H9 (cell line): Measurements from ENCODE around the gene SPNS3. TPM values are rescaled to one million over a fixed set of nuclear protein-coding genes. Genes with fewer than 3 reads are reported as not detected.

ENCODE experiments used
- DNase-seq: peaks from one replicate; pipeline ENCODE4 v3.0.0-alpha.2; 2017
- H2AFZ ChIP-seq: one replicate; pipeline ENCODE4 v1.6.1; 2013; ENCODE audit warnings: mild to moderate bottlenecking, low read length, control low read depth, moderate library complexity
- H2AK5ac ChIP-seq: 2 replicates; pipeline ENCODE4 v1.6.1; 2013; ENCODE audit warnings: low read length, control low read depth, mixed read lengths; ENCODE audit not compliant: insufficient read length
- H2BK120ac ChIP-seq: one replicate; pipeline ENCODE4 v1.6.1; 2013; ENCODE audit warnings: low read depth, mild to moderate bottlenecking, low read length, control low read depth, inconsistent platforms; ENCODE audit not compliant: poor library complexity, severe bottlenecking
- H2BK12ac ChIP-seq: 2 replicates; pipeline ENCODE4 v1.6.1; 2013; ENCODE audit warnings: low read length, control low read depth, mixed read lengths, low read depth; ENCODE audit not compliant: insufficient read length
- H2BK15ac ChIP-seq: 2 replicates; pipeline ENCODE4 v1.6.1; 2013; ENCODE audit warnings: low read depth, low read length, control low read depth
- H2BK20ac ChIP-seq: one replicate; pipeline ENCODE4 v1.6.1; 2013; ENCODE audit warnings: low read depth, mild to moderate bottlenecking, low read length, control low read depth, inconsistent platforms; ENCODE audit not compliant: poor library complexity, severe bottlenecking
- H2BK5ac ChIP-seq: 2 replicates; pipeline ENCODE4 v1.6.1; 2013; ENCODE audit warnings: low read length, control low read depth, mixed read lengths; ENCODE audit not compliant: insufficient read length
- H3K14ac ChIP-seq: 2 replicates; pipeline ENCODE4 v1.6.1; 2013; ENCODE audit warnings: low read length, control low read depth; ENCODE audit not compliant: insufficient read depth
- H3K18ac ChIP-seq: 2 replicates; pipeline ENCODE4 v1.6.1; 2013; ENCODE audit warnings: low read depth, mild to moderate bottlenecking, mixed read lengths, low read length, control low read depth; ENCODE audit not compliant: insufficient read length
- H3K23ac ChIP-seq: 2 replicates; pipeline ENCODE4 v1.6.1; 2013; ENCODE audit warnings: low read length, control low read depth, mixed read lengths, low read depth; ENCODE audit not compliant: insufficient read length
- H3K23me2 ChIP-seq: 2 replicates; pipeline ENCODE4 v1.6.1; 2013; ENCODE audit warnings: low read depth, mild to moderate bottlenecking, mixed read lengths, low read length, control low read depth; ENCODE audit not compliant: insufficient read length, poor library complexity, severe bottlenecking
- H3K27ac ChIP-seq: 2 replicates; pipeline ENCODE4 v1.5.1; 2013; ENCODE audit warnings: low read length, control low read depth, mixed read lengths, low read depth; ENCODE audit not compliant: insufficient read length
- H3K27me3 ChIP-seq: 2 replicates; pipeline ENCODE4 v1.6.1; 2013; ENCODE audit warnings: low read length, control low read depth, inconsistent platforms; ENCODE audit not compliant: insufficient read depth
- H3K4ac ChIP-seq: 2 replicates; pipeline ENCODE4 v1.6.1; 2013; ENCODE audit warnings: low read depth, mild to moderate bottlenecking, control low read depth, inconsistent platforms, low read length, moderate library complexity
- H3K4me1 ChIP-seq: 2 replicates; pipeline ENCODE4 v1.6.1; 2013; ENCODE audit warnings: low read length, control low read depth, inconsistent platforms; ENCODE audit not compliant: insufficient read depth
- H3K4me2 ChIP-seq: 2 replicates; pipeline ENCODE4 v1.6.1; 2013; ENCODE audit warnings: low read length, control low read depth, mixed read lengths; ENCODE audit not compliant: insufficient read length, insufficient read depth
- H3K56ac ChIP-seq: 2 replicates; pipeline ENCODE4 v1.6.1; 2013; ENCODE audit warnings: low read depth, mild to moderate bottlenecking, mixed read lengths, low read length, control low read depth; ENCODE audit not compliant: insufficient read length
- H3K79me1 ChIP-seq: 2 replicates; pipeline ENCODE4 v1.6.1; 2013; ENCODE audit warnings: low read depth, mild to moderate bottlenecking, moderate library complexity, low read length, control low read depth, inconsistent platforms; ENCODE audit not compliant: insufficient read depth, poor library complexity, severe bottlenecking
- H3K79me2 ChIP-seq: 2 replicates; pipeline ENCODE4 v1.6.1; 2013; ENCODE audit warnings: low read length, control low read depth, inconsistent platforms; ENCODE audit not compliant: insufficient read depth
- H3K9ac ChIP-seq: 2 replicates; pipeline ENCODE4 v1.6.1; 2013; ENCODE audit warnings: low read length, control low read depth, mixed read lengths; ENCODE audit not compliant: insufficient read length; ENCODE audit errors: extremely low read depth
- H3K9me3 ChIP-seq: one replicate; pipeline ENCODE4 v1.6.1; 2013; ENCODE audit warnings: low read depth, low read length, inconsistent platforms; ENCODE audit not compliant: control insufficient read depth
- H3T11ph ChIP-seq: one replicate; pipeline ENCODE4 v1.6.1; 2013; ENCODE audit warnings: mild to moderate bottlenecking, low read length, control low read depth, inconsistent platforms
- H4K20me1 ChIP-seq: one replicate; pipeline ENCODE4 v1.6.1; 2013; ENCODE audit not compliant: control insufficient read depth, insufficient read length, insufficient read depth
- H4K5ac ChIP-seq: 2 replicates; pipeline ENCODE4 v1.6.1; 2013; ENCODE audit warnings: low read depth, mild to moderate bottlenecking, mixed read lengths, low read length, control low read depth; ENCODE audit not compliant: insufficient read length
- H4K8ac ChIP-seq: replicated peaks from 2 replicates; pipeline ENCODE4 v1.6.1; 2013; ENCODE audit warnings: low read length, control low read depth, mixed read lengths, low read depth; ENCODE audit not compliant: insufficient read length
- H4K91ac ChIP-seq: 2 replicates; pipeline ENCODE4 v1.6.1; 2013; ENCODE audit warnings: low read depth, mild to moderate bottlenecking, moderate library complexity, mixed read lengths, low read length, control low read depth; ENCODE audit not compliant: insufficient read length
- H3K27ac Mint-ChIP-seq, 3 experiments: 2 replicates in 2 of 3; 3 replicates in 1 of 3; pipeline ENCODE4 v1.8.0; 2020 to 2021; ENCODE audit warnings: mixed read lengths in 3 of 3, mild to moderate bottlenecking in 1 of 3, moderate library complexity in 1 of 3
- H3K27me3 Mint-ChIP-seq: 2 replicates; pipeline ENCODE4 v1.8.0; 2021; ENCODE audit warnings: low read depth, mild to moderate bottlenecking, moderate library complexity, mixed read lengths
- H3K36me3 Mint-ChIP-seq, 3 experiments: 2 replicates in 2 of 3; 3 replicates in 1 of 3; pipeline ENCODE4 v1.8.0; 2020 to 2021; ENCODE audit warnings: low read depth in 3 of 3, mixed read lengths in 3 of 3; ENCODE audit not compliant: insufficient read depth in 1 of 3
- H3K4me1 Mint-ChIP-seq, 2 experiments: 2 replicates each; pipeline ENCODE4 v1.8.0; 2020; ENCODE audit warnings: mixed read lengths in 2 of 2
- H3K4me3 Mint-ChIP-seq, 2 experiments: 2 replicates in 1 of 2; 3 replicates in 1 of 2; pipeline ENCODE4 v1.8.0; 2020 to 2021; ENCODE audit warnings: mild to moderate bottlenecking in 2 of 2, mixed read lengths in 2 of 2, moderate library complexity in 1 of 2
- H3K9me3 Mint-ChIP-seq, 2 experiments: 2 replicates in 1 of 2; 3 replicates in 1 of 2; pipeline ENCODE4 v1.8.0; 2020; ENCODE audit warnings: mild to moderate bottlenecking in 2 of 2, mixed read lengths in 2 of 2, moderate library complexity in 1 of 2
- CTCF ChIP-seq: fragments of 200-600 bp; sonication (generic); conservative IDR thresholded peaks from 3 replicates; pipeline ENCODE4 v1.8.0; 2021; ENCODE audit warnings: antibody characterized with exemption, mild to moderate bottlenecking
- WGBS: extraction: QIAGEN DNeasy Blood & Tissue Kit; methylation state at CpG from one replicate; pipeline ENCODE4 v1.1.7; 2013; ENCODE audit warnings: missing lambda C conversion rate, low lambda C conversion rate, mixed read lengths; ENCODE audit not compliant: insufficient read length; ENCODE audit errors: extremely low coverage; 5-methylcytosine and 5-hydroxymethylcytosine counted together
- total RNA-seq: library from RNA; stranded (reverse); gene quantifications from 2 replicates; pipeline ENCODE4 v1.2.1, GENCODE V29; 2021

The SPNS3 gene
- total RNA-seq, 1 experiment from 2014 or later: not detected

GRCh38 chr17:4532860-4533522 is 99.3 kb downstream of the SPNS3 start:
- no CpG with 5 or more reads among the region's 33 CpGs for WGBS
- Histone ChIP-seq H4K5ac (no peak overlapping the region), H2AFZ (no peak overlapping the region), H3K9ac (no peak overlapping the region), H4K91ac (no peak overlapping the region), H3T11ph (no peak overlapping the region), H3K4me1 (no peaks in the 10 kb centered on the region; the same call in 1 of the 2 replicates), H3K23ac (no peak overlapping the region), H2BK120ac (no peak overlapping the region), H3K23me2 (no peaks in the 10 kb centered on the region), H3K56ac (no peak overlapping the region), H4K20me1 (peaks cover 3% of the 10 kb centered on the region), H2BK15ac (no peak overlapping the region), H4K8ac (no peak overlapping the region), H2BK20ac (no peak overlapping the region), H3K14ac (no peak overlapping the region; the same call in 1 of the 2 replicates), H3K27me3 (peaks cover 3% of the 10 kb centered on the region; the same call in 1 of the 2 replicates), H3K18ac (no peak overlapping the region), H3K9me3 (no peaks in the 10 kb centered on the region), H3K79me1 (no peaks in the 10 kb centered on the region), H2BK12ac (no peak overlapping the region), H2BK5ac (no peak overlapping the region), H2AK5ac (no peak overlapping the region), H3K79me2 (no peaks in the 10 kb centered on the region), H3K4ac (no peak overlapping the region), H3K4me2 (no peak overlapping the region), H3K27ac (no peak overlapping the region)
- TF ChIP-seq CTCF: no peak
- Mint-ChIP-seq H3K9me3 (no peaks in the 10 kb centered on the region), H3K36me3 (peaks cover 0 to 10% (median 4%) of the 10 kb centered on the region in 3 experiments; a peak in 4 of 7 replicates), H3K4me1 (peaks cover 19 to 20% of the 10 kb centered on the region in 2 experiments), H3K27ac (no peak overlapping the region), H3K4me3 (no peak overlapping the region), H3K27me3 (peaks cover 69% of the 10 kb centered on the region)
- DNase-seq: no peak
